SU-DHL-6 (cell line): ENCODE data around the gene SCYGR8.

Experiments
- H2AFZ ChIP-seq: fragments of 200-600 bp; sonication (generic); 2 replicates; pipeline ENCODE4 v1.6.1; 2014; ENCODE audit warnings: low read depth, mild to moderate bottlenecking, moderate library complexity, mixed read lengths, antibody characterized with exemption, low read length; ENCODE audit not compliant: severe bottlenecking
- H3F3A ChIP-seq: fragments of 200-600 bp; shearing (Covaris generic); 2 replicates; pipeline ENCODE4 v1.6.0; 2016; ENCODE audit warnings: antibody characterized with exemption, mild to moderate bottlenecking; ENCODE audit not compliant: insufficient read depth
- H3K27ac ChIP-seq: fragments of 200-600 bp; sonication (generic); 2 replicates; pipeline ENCODE4 v1.5.1; 2016; ENCODE audit warnings: low read depth, mild to moderate bottlenecking, low read length, moderate library complexity, mixed read lengths
- H3K27me3 ChIP-seq: fragments of 200-600 bp; sonication (generic), shearing (Covaris generic); 2 replicates; pipeline ENCODE4 v1.6.0; 2014; ENCODE audit warnings: mild to moderate bottlenecking, low read length
- H3K36me3 ChIP-seq: fragments of 200-600 bp; sonication (generic); 2 replicates; pipeline ENCODE4 v1.6.1; 2014; ENCODE audit warnings: mild to moderate bottlenecking, low read length, mixed read lengths
- H3K4me2 ChIP-seq: fragments of 300-600, 200-600 bp; shearing (Covaris generic), sonication (generic); 2 replicates; pipeline ENCODE4 v1.6.0; 2014; ENCODE audit warnings: low read length, low read depth, mild to moderate bottlenecking; ENCODE audit not compliant: poor library complexity, severe bottlenecking
- H3K4me3 ChIP-seq: fragments of 200-600 bp; sonication (generic); 2 replicates; pipeline ENCODE4 v1.5.1; 2014; ENCODE audit warnings: antibody characterized with exemption, low read length, mild to moderate bottlenecking, mixed read lengths; ENCODE audit not compliant: insufficient read depth, poor library complexity, severe bottlenecking
- H3K79me2 ChIP-seq: fragments of 200-600 bp; sonication (generic); 2 replicates; pipeline ENCODE4 v1.6.1; 2014; ENCODE audit warnings: mild to moderate bottlenecking, low read length, moderate library complexity; ENCODE audit not compliant: insufficient read depth
- H3K9ac ChIP-seq: fragments of 200-600 bp; sonication (generic); 2 replicates; pipeline ENCODE4 v1.7.0; 2014; ENCODE audit warnings: mild to moderate bottlenecking, low read length
- H3K9me2 ChIP-seq: fragments of 200-600 bp; sonication (generic); replicated peaks from 2 replicates; pipeline ENCODE4 v1.6.1; 2014; ENCODE audit warnings: low read length; ENCODE audit not compliant: insufficient read depth
- H3K9me3 ChIP-seq: fragments of 200-600 bp; sonication (generic); 2 replicates; pipeline ENCODE4 v1.6.1; 2014; ENCODE audit warnings: low read length, mixed read lengths; ENCODE audit not compliant: insufficient read depth
- H4K20me1 ChIP-seq: fragments of 200-600 bp; sonication (generic); 2 replicates; pipeline ENCODE4 v1.6.1; 2014; ENCODE audit warnings: low read depth, mild to moderate bottlenecking, antibody characterized with exemption, low read length, moderate library complexity, mixed read lengths
- EZH2phosphoT487 ChIP-seq: fragments of 200-600 bp; sonication (generic), shearing (Covaris generic); conservative IDR thresholded peaks from 2 replicates; pipeline ENCODE4 v1.6.1; 2018; ENCODE audit warnings: mild to moderate bottlenecking, antibody characterized with exemption, low read length, moderate library complexity, mixed read lengths
- TF ChIP-seq, protein P1 (sequence below): fragments of 200-600 bp; sonication (generic); IDR thresholded peaks from one replicate; pipeline ENCODE4 v1.5.1; 2017; ENCODE audit warnings: antibody characterized with exemption, mild to moderate bottlenecking, low read length, moderate library complexity; ENCODE audit not compliant: insufficient read depth, poor library complexity, severe bottlenecking

The SCYGR8 gene

DNA sequence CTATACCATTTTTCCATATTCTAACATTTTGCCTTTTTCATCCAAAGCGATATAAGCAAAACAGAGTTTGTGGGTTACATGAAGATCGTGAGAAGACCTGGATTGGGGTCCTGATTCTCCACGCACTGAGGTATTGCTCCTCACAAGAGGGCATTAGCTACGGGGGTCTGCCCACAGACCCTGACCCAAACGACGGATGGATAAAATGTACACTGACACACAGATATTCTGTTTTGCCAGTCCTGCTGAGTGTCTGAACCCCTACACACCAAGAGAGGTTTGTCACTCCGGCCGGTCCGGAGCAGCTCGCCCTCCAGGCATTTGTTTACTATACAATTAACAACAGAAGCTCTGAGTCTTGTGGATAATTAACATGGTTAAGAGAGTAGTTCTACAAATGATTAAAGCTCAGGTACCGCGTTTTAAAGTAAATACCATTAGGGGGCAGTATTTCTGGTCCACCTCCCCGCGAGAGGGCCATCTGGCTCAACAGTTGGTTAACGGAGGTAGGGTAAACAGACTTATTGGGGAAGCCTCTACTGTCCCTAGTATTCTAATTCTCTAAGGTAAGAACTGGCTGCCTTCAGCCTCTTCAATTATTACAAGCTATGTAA, 28.4 kb downstream of the SCYGR8 start:
- H3K36me3 ChIP-seq: no peaks in the 10 kb centered on the region
- no peak overlapping the region for H3K9ac ChIP-seq
- no peaks in the 10 kb centered on the region for H4K20me1 ChIP-seq
- no peak overlapping the region for H3K4me2 ChIP-seq
- H3K27me3 ChIP-seq: no peaks in the 10 kb centered on the region
- H3K9me3 ChIP-seq: no peaks in the 10 kb centered on the region
- H3K9me2 ChIP-seq: no peaks in the 10 kb centered on the region
- H3K79me2 ChIP-seq: no peaks in the 10 kb centered on the region
- no peak overlapping the region for H2AFZ ChIP-seq
- no peak overlapping the region for H3K27ac ChIP-seq
- TF ChIP-seq, protein P1, sequence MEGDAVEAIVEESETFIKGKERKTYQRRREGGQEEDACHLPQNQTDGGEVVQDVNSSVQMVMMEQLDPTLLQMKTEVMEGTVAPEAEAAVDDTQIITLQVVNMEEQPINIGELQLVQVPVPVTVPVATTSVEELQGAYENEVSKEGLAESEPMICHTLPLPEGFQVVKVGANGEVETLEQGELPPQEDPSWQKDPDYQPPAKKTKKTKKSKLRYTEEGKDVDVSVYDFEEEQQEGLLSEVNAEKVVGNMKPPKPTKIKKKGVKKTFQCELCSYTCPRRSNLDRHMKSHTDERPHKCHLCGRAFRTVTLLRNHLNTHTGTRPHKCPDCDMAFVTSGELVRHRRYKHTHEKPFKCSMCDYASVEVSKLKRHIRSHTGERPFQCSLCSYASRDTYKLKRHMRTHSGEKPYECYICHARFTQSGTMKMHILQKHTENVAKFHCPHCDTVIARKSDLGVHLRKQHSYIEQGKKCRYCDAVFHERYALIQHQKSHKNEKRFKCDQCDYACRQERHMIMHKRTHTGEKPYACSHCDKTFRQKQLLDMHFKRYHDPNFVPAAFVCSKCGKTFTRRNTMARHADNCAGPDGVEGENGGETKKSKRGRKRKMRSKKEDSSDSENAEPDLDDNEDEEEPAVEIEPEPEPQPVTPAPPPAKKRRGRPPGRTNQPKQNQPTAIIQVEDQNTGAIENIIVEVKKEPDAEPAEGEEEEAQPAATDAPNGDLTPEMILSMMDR: no peak
- TF ChIP-seq EZH2phosphoT487: no peak
- H3F3A ChIP-seq: no peaks in the 10 kb centered on the region
- H3K4me3 ChIP-seq: no peak overlapping the region

GRCh38 chr2:227774895-227775842, 29.5 kb downstream of the SCYGR8 start:
- Histone ChIP-seq H3K9ac (no peak overlapping the region), H3K4me3 (no peak overlapping the region), H3K27ac (no peak overlapping the region), H2AFZ (no peak overlapping the region), H3F3A (no peaks in the 10 kb centered on the region), H3K79me2 (no peaks in the 10 kb centered on the region), H3K9me2 (no peaks in the 10 kb centered on the region), H4K20me1 (no peaks in the 10 kb centered on the region), H3K36me3 (no peaks in the 10 kb centered on the region), H3K9me3 (no peaks in the 10 kb centered on the region), H3K4me2 (no peak overlapping the region), H3K27me3 (no peaks in the 10 kb centered on the region)
- no peak for TF ChIP-seq EZH2phosphoT487
- TF ChIP-seq, protein P1: no peak

GRCh38 chr2:227780981-227781615, 35.4 kb downstream of the SCYGR8 start:
- no peaks in the 10 kb centered on the region for H3F3A ChIP-seq
- H3K4me3 ChIP-seq: no peak overlapping the region
- no peaks in the 10 kb centered on the region for H3K79me2 ChIP-seq
- no peak overlapping the region for H3K27ac ChIP-seq
- no peaks in the 10 kb centered on the region for H3K36me3 ChIP-seq
- H3K9me3 ChIP-seq: no peaks in the 10 kb centered on the region
- no peak overlapping the region for H2AFZ ChIP-seq
- no peak overlapping the region for H3K9ac ChIP-seq
- TF ChIP-seq, protein P1: no peak
- TF ChIP-seq EZH2phosphoT487: no peak
- H3K27me3 ChIP-seq: no peaks in the 10 kb centered on the region
- H4K20me1 ChIP-seq: no peaks in the 10 kb centered on the region
- no peak overlapping the region for H3K4me2 ChIP-seq
- H3K9me2 ChIP-seq: no peaks in the 10 kb centered on the region
